Right lobe of liver (tissue), 6 donors: ENCODE results near the gene GPA33. TPM values are rescaled to one million over a fixed set of nuclear protein-coding genes. Genes with fewer than 3 reads are reported as not detected.
A peak's percentile ranks its signal among the peaks of the same experiment; 100 is the strongest.

ENCODE experiments used
- ATAC-seq, 4 donors: fragments of 200-7000 bp; cut with Tn5 transposase; one replicate each; pipeline ENCODE4 v1.9.1; 2020; ENCODE audit warnings: mild to moderate bottlenecking in 4 of 4, moderate library complexity in 4 of 4
- DNase-seq, 3 donors: peaks; one replicate each; pipeline ENCODE4 v3.0.0-alpha.2; 2020
- H3K27ac ChIP-seq, 3 donors: fragments of 200-600 bp; one replicate each; pipeline ENCODE4 v1.8.0; 2022
- H3K27me3 ChIP-seq, 2 donors: fragments of 200-600 bp; one replicate each; pipeline ENCODE4 v1.8.0; 2022
- H3K36me3 ChIP-seq, 4 donors: fragments of 200-600 bp; sonication (generic) in 1 of 4; one replicate each; pipeline versions ENCODE4 v1.5.1 to v1.8.0; 2017 to 2022; ENCODE audit warnings: control low read depth in 1 of 4
- H3K4me1 ChIP-seq, 4 donors: fragments of 200-600 bp; sonication (generic) in 1 of 4; one replicate each; pipeline versions ENCODE4 v1.5.1 to v1.8.0; 2017 to 2022; ENCODE audit warnings: control low read depth in 1 of 4
- H3K4me3 ChIP-seq, 3 donors: fragments of 200-600 bp; one replicate each; pipeline ENCODE4 v1.8.0; 2022
- H3K9me3 ChIP-seq, 4 donors: fragments of 200-600 bp; sonication (generic) in 1 of 4; one replicate each; pipeline versions ENCODE4 v1.5.1 to v1.8.0; 2017 to 2022; ENCODE audit warnings: control low read depth in 1 of 4
- POLR2A ChIP-seq: fragments of 450-650 bp; IDR thresholded peaks from one replicate; pipeline ENCODE4 v1.6.1; 2017; ENCODE audit warnings: antibody characterized with exemption, mild to moderate bottlenecking
- WGBS: methylation state at CpG from one replicate; pipeline ENCODE4 v1.1.6; 2018; ENCODE audit warnings: low coverage, low lambda C conversion rate; ENCODE audit not compliant: insufficient coverage; ENCODE audit errors: missing lambda C conversion rate; 5-methylcytosine and 5-hydroxymethylcytosine counted together
- intact Hi-C, 2 donors: fragments of 100-400 bp; cut with DNase I; formaldehyde crosslinking; loops; one replicate each; pipeline versions ENCODE4 v1.11.2 to v1.14.1; 2022
- long read RNA-seq: library from polyadenylated mRNA; unstranded; transcript quantifications from one replicate; pipeline ENCODE4 v2.0.0, GENCODE V29; 2019
- total RNA-seq, 6 experiments: library from RNA; depleted of rRNA in 2 of 6; stranded (reverse); fragments of >200 nt in 2 of 6; fragmentation: NEBNext Ultra II Directional in 3 of 6; extraction: Animal tissue kit (Norgen Biotek cat#: 25700) in 3 of 6; gene quantifications; one replicate each; pipeline versions ENCODE4 v1.1.0 to v1.2.4, GENCODE V29; 2016 to 2023
- TF ChIP-seq, protein P1 (sequence below), 4 donors: fragments of 200-600 bp in 3 of 4; fragments of 450-650 bp in 1 of 4; IDR thresholded peaks; one replicate each; pipeline versions ENCODE4 v1.5.1 to v1.8.0; 2016 to 2022; ENCODE audit warnings: antibody characterized with exemption in 4 of 4, mild to moderate bottlenecking in 2 of 4
- donor health status: DM: no; HTN: yes; CAD: no.
- donor health status: DM: no; HTN: no; CAD: no.
- donor health status: DM: no; HTN: no; CAD: no.
- donor health status: DM: no; HTN: yes; CAD: no.
- donor health status: DM: no; HTN: yes; CAD: no.

Gene GPA33, protein sequence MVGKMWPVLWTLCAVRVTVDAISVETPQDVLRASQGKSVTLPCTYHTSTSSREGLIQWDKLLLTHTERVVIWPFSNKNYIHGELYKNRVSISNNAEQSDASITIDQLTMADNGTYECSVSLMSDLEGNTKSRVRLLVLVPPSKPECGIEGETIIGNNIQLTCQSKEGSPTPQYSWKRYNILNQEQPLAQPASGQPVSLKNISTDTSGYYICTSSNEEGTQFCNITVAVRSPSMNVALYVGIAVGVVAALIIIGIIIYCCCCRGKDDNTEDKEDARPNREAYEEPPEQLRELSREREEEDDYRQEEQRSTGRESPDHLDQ
- under 1 TPM in 1 of 6 experiments, not detected in 5; 0.12 TPM for total RNA-seq
- long read RNA-seq, result 0 reads

DNA sequence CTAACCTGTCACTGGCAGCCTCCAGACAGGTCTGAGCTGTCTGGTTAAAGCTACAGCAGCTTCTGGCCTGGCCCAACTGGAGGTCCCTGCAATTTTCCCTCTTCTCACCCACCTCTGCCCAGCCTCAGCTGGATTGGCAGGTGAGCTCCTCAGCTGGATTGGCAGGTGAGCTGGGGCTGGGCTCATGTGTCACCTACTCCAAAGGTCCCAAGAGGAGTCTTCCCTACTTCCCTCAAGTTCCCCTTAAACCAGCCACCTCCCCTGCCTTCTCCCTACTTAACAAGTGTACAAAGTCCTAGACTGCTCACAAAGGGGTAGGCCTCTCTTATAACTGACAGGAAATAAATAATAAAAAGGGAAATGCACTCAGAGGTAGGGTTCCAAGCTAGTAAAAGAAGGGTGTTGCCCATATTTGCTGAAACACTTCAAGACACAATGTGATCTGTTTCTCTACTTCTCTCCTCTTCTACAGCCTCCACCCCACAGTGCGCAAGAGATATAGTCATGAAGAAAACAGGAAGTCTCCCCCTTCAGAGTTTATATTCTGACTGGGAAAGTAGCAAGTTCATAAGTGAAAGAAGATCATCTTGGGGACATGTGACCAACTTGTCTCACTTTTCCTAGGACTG is at the start of gene GPA33:
TSS of gene GPA33 (minus strand) at position 64 of the 629 bp plus-strand sequence. CDS start 90 bp downstream, outside the sequence.
- DNase-seq (no peak), ATAC-seq (peak; percentile 46 to 79 (median 64))
- TF ChIP-seq POLR2A, result no peak
- TF ChIP-seq, protein P1, sequence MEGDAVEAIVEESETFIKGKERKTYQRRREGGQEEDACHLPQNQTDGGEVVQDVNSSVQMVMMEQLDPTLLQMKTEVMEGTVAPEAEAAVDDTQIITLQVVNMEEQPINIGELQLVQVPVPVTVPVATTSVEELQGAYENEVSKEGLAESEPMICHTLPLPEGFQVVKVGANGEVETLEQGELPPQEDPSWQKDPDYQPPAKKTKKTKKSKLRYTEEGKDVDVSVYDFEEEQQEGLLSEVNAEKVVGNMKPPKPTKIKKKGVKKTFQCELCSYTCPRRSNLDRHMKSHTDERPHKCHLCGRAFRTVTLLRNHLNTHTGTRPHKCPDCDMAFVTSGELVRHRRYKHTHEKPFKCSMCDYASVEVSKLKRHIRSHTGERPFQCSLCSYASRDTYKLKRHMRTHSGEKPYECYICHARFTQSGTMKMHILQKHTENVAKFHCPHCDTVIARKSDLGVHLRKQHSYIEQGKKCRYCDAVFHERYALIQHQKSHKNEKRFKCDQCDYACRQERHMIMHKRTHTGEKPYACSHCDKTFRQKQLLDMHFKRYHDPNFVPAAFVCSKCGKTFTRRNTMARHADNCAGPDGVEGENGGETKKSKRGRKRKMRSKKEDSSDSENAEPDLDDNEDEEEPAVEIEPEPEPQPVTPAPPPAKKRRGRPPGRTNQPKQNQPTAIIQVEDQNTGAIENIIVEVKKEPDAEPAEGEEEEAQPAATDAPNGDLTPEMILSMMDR (IDR thresholded peaks at IDR 0.05), result no peak
- Histone ChIP-seq H3K36me3 (no peaks in the 10 kb centered on the region), H3K4me1 (no peaks in the 10 kb centered on the region), H3K9me3 (no peaks in the 10 kb centered on the region), H3K4me3 (no peak within 1 kb of the TSS), H3K27me3 (no peaks in the 10 kb centered on the region), H3K27ac (no peak within 1 kb of the TSS)
- WGBS, result 43% methylated on average over 1 of the region's 1 CpG
- intact Hi-C loops, result no loop called here

DNA sequence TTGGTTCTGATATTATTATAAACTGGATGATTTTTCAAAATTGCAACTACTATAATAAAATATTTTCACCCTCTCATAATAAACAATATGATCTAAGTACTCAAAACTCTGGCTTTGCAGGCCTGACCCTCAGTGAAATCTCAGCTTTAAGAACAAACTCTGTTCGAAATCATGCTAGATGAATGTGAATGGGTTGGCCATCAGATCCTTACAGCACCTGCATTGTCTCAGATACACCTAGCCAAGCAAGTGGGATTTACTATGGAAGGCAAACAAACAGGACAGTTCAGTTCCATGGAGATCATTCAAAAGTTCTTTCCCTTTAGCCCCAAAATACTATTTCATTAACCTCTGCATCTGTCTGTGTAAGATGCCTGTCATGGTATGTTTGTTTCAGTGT is 48.5 kb upstream of the GPA33 start:
- 60% methylated on average over 1 of the region's 1 CpG for WGBS
- no peak for ATAC-seq
- no peak for TF ChIP-seq POLR2A
- TF ChIP-seq, protein P1 (IDR thresholded peaks at IDR 0.05), result no peak
- Histone ChIP-seq H3K36me3 (no peaks in the 10 kb centered on the region), H3K4me1 (no peaks in the 10 kb centered on the region), H3K27ac (no peak overlapping the region), H3K4me3 (no peak overlapping the region), H3K27me3 (no peaks in the 10 kb centered on the region), H3K9me3 (no peaks in the 10 kb centered on the region)
- intact Hi-C loops, result no loop called here
- no peak for DNase-seq

DNA sequence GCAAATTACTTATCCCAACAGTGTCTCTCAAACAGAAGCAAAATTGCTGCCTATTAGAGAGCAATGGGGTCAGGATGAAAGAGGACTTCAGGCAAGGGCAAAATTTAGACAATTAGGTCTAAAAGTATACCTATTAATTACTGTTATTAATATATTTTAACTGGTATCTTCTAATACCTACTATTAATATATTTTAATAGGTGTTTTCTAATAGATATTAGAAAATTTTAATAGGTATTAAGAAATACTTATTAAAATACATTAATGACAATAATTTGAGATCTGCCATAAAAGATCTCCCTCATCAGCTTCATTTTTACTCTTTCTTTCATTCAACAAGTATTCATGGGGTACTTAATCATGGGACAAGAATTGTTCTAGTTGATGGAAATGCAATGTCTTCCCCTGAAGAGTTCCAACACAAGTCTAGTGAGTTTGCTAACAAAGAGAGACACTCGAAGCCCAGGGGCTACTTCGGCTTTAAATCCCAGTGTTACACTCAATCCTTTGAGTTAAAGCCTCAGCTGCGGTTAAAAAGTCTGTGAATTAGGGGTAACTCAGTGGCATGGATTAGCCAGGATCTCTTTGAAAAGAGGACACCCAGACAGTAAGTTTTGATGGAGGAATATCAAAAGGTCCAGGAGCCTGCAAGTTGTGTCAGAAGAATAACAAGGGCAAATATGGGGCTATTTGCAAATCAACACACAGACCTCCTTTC is 47.8 kb upstream of the GPA33 start:
- H3K27ac ChIP-seq, result no peak overlapping the region
- ATAC-seq, result no peak
- WGBS, result 46% methylated on average over 3 of the region's 3 CpGs
- no peak for TF ChIP-seq POLR2A
- TF ChIP-seq, protein P1 (IDR thresholded peaks at IDR 0.05), result no peak
- H3K4me1 ChIP-seq, result no peaks in the 10 kb centered on the region
- H3K9me3 ChIP-seq, result no peaks in the 10 kb centered on the region
- H3K4me3 ChIP-seq, result no peak overlapping the region
- intact Hi-C loops, result no loop called here
- DNase-seq, result no peak
- no peaks in the 10 kb centered on the region for H3K27me3 ChIP-seq
- no peaks in the 10 kb centered on the region for H3K36me3 ChIP-seq

DNA sequence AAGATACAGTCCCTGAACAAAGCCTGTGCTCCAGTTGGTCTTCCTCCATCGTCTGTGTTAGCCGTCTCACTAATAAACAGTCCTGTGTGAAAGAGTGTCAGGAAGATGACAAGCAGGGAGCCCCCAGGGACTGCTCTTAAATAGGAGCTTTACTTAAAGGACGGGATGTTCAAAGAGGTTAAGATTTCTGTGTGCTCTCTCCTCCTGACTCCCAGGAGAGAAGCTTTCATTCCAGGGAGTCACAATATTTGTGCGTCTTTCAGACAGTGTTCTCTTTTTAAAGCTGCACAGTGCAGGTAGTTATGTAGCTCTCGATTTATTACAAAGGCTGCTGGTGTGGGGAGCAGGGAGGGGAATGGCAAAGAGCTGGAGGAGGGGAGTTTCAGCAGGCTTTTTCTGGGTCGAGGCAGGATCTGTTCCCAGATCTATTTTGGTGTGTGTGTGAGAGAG is 47.2 kb upstream of the GPA33 start:
- TF ChIP-seq POLR2A, result no peak
- TF ChIP-seq, protein P1 (IDR thresholded peaks at IDR 0.05), result no peak
- DNase-seq, result no peak
- Histone ChIP-seq H3K4me1 (no peaks in the 10 kb centered on the region), H3K9me3 (no peaks in the 10 kb centered on the region), H3K4me3 (no peak overlapping the region), H3K36me3 (no peaks in the 10 kb centered on the region), H3K27me3 (no peaks in the 10 kb centered on the region), H3K27ac (no peak overlapping the region)
- no peak for ATAC-seq
- 48% methylated on average over 6 of the region's 6 CpGs for WGBS
- intact Hi-C loops, result no loop called here
